IMR-90 (cell line): ENCODE data around the gene TMEM63A.

ENCODE experiments used
- BHLHE40 ChIP-seq: fragments of 150-350 bp; IDR thresholded peaks from 2 replicates; pipeline ENCODE4 v1.6.1; 2016; ENCODE audit warnings: mild to moderate bottlenecking, low read depth, low read length
- CEBPB ChIP-seq: IDR thresholded peaks from 2 replicates; pipeline ENCODE4 v1.6.1; 2012; ENCODE audit warnings: low read depth, low read length, improper control_type of control experiment
- CHD1 ChIP-seq: IDR thresholded peaks from 2 replicates; pipeline ENCODE4 v1.6.1; 2012; ENCODE audit warnings: low read depth, low read length, improper control_type of control experiment
- CTCF ChIP-seq: conservative IDR thresholded peaks from 2 replicates; pipeline ENCODE4 v1.5.1; 2012; ENCODE audit warnings: mild to moderate bottlenecking, low read depth, low read length, improper control_type of control experiment
- MAFK ChIP-seq: IDR thresholded peaks from 2 replicates; pipeline ENCODE4 v1.6.1; 2012; ENCODE audit warnings: low read depth, low read length, improper control_type of control experiment
- POLR2A ChIP-seq: IDR thresholded peaks from 2 replicates; pipeline ENCODE4 v1.6.1; 2012; ENCODE audit warnings: mild to moderate bottlenecking, low read depth, low read length
- RAD21 ChIP-seq: IDR thresholded peaks from 2 replicates; pipeline ENCODE4 v1.6.1; 2012; ENCODE audit warnings: low read length, improper control_type of control experiment
- RFX5 ChIP-seq: IDR thresholded peaks from 2 replicates; pipeline ENCODE4 v1.8.0; 2012; ENCODE audit warnings: low read depth, mild to moderate bottlenecking, low read length, moderate library complexity
- USF2 ChIP-seq: fragments of 150-350 bp; IDR thresholded peaks from 2 replicates; pipeline ENCODE4 v1.6.1; 2017; ENCODE audit warnings: mild to moderate bottlenecking, antibody characterized with exemption, low read length, low read depth

- TF ChIP-seq BHLHE40 (no peak), CTCF (no peak), RAD21 (no peak), MAFK (no peak), POLR2A (no peak), CHD1 (no peak), CEBPB (no peak), RFX5 (no peak), USF2 (no peak)
Measured at GRCh38 chr1:225860107-225860506, 22.1 kb downstream of the TMEM63A start.
